ENCODE data around the gene KCNAB2.

KCNAB2 gene

DNA sequence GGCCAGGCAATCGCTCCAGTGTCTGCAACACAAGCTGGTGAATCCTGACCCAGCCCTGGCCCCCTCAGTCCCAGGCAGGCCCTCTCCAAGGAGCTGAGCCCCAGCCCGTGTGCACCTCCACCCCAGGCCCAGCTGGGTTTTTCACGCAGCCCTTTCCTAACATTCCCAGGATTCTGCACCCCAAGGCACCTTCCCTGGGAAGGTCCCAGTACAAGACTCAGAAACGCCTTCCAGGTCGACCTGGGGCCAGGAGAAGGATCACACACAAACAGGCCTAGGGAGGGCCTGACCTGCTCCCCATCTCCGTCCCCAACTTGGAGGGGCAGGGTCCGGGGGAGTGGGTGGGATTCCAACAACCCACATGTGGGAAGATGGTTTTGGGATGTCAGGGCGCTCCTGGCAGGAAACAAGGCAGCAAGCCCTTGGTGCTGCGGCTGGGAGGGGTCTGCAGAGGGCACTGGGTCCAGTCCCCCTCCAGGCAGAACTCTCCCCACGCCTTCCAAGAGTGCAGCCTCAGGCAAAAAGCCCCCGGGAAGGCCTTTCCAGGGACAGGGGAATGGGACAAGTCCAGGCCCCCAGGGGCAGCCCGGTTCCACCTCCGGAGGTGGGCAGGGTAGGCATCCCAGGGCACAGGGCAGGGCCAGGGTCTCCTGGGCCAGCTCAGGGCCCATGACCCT lies 58.3 kb downstream of the KCNAB2 start:
- H3K27me3 ChIP-seq (ENCODE audit: insufficient read depth, low read depth) = peaks cover 51% of the 10 kb centered on the region
- TF ChIP-seq, protein P1, sequence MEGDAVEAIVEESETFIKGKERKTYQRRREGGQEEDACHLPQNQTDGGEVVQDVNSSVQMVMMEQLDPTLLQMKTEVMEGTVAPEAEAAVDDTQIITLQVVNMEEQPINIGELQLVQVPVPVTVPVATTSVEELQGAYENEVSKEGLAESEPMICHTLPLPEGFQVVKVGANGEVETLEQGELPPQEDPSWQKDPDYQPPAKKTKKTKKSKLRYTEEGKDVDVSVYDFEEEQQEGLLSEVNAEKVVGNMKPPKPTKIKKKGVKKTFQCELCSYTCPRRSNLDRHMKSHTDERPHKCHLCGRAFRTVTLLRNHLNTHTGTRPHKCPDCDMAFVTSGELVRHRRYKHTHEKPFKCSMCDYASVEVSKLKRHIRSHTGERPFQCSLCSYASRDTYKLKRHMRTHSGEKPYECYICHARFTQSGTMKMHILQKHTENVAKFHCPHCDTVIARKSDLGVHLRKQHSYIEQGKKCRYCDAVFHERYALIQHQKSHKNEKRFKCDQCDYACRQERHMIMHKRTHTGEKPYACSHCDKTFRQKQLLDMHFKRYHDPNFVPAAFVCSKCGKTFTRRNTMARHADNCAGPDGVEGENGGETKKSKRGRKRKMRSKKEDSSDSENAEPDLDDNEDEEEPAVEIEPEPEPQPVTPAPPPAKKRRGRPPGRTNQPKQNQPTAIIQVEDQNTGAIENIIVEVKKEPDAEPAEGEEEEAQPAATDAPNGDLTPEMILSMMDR (conservative IDR thresholded peaks at IDR 0.05; ENCODE audit: low read depth, low read length) = no peak
- H3K79me2 ChIP-seq (ENCODE audit: insufficient read depth, low read depth) = no peaks in the 10 kb centered on the region
- H4K20me1 ChIP-seq (ENCODE audit: insufficient read depth) = no peaks in the 10 kb centered on the region
- no peak overlapping the region for H3K4me2 ChIP-seq
- H3K4me3 ChIP-seq (IDR thresholded peaks at IDR 0.05; ENCODE audit: insufficient read depth, low read depth, low read length) = no peak overlapping the region
- H3K4me1 ChIP-seq (ENCODE audit: low read depth, poor library complexity, severe bottlenecking) = peaks cover 6% of the 10 kb centered on the region
- H3K27ac ChIP-seq = no peak overlapping the region
- no peaks in the 10 kb centered on the region for H3K36me3 ChIP-seq (ENCODE audit: insufficient read depth)
- no peak overlapping the region for H2AFZ ChIP-seq (ENCODE audit: low read depth)
- H3K9ac ChIP-seq = no peak overlapping the region

DNA sequence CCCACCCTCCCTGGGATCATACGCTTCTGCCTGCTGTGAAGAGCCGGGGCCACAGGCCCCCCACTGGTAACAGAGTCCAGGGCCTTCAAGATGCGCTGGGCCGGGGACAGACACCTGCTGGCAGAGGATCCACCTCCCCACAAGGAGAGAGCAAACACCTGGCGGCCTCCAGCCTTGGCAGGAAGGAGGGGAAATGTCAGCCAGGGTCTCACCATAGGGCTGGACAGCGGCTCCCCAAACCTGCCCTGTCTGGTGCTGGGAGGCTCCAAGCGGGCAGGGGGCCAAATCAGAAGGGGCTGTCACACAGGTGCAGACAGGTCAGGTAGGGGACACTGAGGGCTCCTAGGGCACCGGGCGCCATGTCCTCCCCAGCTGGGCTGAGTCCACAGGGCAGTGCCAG lies 58.9 kb downstream of the KCNAB2 start:
- Histone ChIP-seq H4K20me1 (ENCODE audit: insufficient read depth) (no peaks in the 10 kb centered on the region), H3K27me3 (ENCODE audit: insufficient read depth, low read depth) (peaks cover 57% of the 10 kb centered on the region), H2AFZ (ENCODE audit: low read depth) (no peak overlapping the region), H3K4me3 (IDR thresholded peaks at IDR 0.05; ENCODE audit: insufficient read depth, low read depth, low read length) (no peak overlapping the region), H3K4me2 (no peak overlapping the region), H3K4me1 (ENCODE audit: low read depth, poor library complexity, severe bottlenecking) (peaks cover 6% of the 10 kb centered on the region), H3K36me3 (ENCODE audit: insufficient read depth) (no peaks in the 10 kb centered on the region), H3K9ac (no peak overlapping the region), H3K27ac (no peak overlapping the region), H3K79me2 (ENCODE audit: insufficient read depth, low read depth) (no peaks in the 10 kb centered on the region)
- TF ChIP-seq, protein P1 (conservative IDR thresholded peaks at IDR 0.05; ENCODE audit: low read depth, low read length) = no peak

DNA sequence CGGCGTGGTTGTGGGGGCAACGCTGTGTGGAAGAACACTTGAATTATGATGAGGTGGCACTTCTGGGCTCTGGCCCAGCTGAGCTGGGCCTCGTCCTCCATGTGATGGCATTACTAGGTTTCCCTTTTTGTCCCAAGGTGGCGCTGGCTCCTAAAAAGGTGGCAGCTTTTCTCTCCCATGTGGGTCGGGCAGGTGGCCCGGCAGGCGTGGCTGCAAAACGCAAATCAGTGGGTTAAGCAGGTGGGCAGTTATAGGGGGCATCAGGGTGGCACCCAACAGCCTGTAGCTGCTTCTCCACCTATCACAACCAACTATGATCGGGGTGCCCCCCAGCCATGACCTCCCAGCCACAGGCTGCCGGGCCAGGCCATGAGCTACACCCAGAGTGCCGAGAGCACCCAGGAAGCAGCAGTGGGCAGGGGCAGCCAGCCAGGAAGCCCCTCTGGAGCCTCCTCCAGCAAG lies 59.6 kb downstream of the KCNAB2 start:
- H3K4me1 ChIP-seq (ENCODE audit: low read depth, poor library complexity, severe bottlenecking) = peaks cover 6% of the 10 kb centered on the region
- no peak overlapping the region for H3K4me2 ChIP-seq
- TF ChIP-seq, protein P1 (conservative IDR thresholded peaks at IDR 0.05; ENCODE audit: low read depth, low read length) = no peak
- H3K79me2 ChIP-seq (ENCODE audit: insufficient read depth, low read depth) = no peaks in the 10 kb centered on the region
- H3K27me3 ChIP-seq (ENCODE audit: insufficient read depth, low read depth) = peaks cover 63% of the 10 kb centered on the region
- H2AFZ ChIP-seq (ENCODE audit: low read depth) = no peak overlapping the region
- H3K9ac ChIP-seq = no peak overlapping the region
- H3K4me3 ChIP-seq (IDR thresholded peaks at IDR 0.05; ENCODE audit: insufficient read depth, low read depth, low read length) = no peak overlapping the region
- no peaks in the 10 kb centered on the region for H4K20me1 ChIP-seq (ENCODE audit: insufficient read depth)
- H3K27ac ChIP-seq = no peak overlapping the region
- H3K36me3 ChIP-seq (ENCODE audit: insufficient read depth) = no peaks in the 10 kb centered on the region

DNA sequence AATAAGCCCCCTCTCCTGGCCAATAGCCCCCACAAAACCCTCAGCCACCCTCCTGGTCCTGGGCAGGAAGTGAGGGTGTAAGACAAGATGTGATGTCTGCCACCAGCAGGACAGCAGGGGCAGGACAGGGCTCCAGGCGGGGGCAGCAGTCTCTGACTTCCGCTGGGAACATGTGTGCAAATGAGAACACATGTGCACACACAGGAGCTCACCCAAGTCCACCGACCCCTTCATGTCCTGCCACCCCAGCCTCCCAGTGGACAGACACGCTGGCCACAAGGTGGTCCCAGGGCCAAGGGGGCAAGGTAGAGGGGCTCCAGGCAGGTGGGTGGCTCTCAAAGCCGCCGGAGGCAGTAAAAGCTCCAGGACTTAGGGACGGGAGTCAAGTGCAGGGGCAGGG lies 60.1 kb downstream of the KCNAB2 start:
- H3K4me3 ChIP-seq (IDR thresholded peaks at IDR 0.05; ENCODE audit: insufficient read depth, low read depth, low read length) = no peak overlapping the region
- TF ChIP-seq, protein P1 (conservative IDR thresholded peaks at IDR 0.05; ENCODE audit: low read depth, low read length) = no peak
- H3K36me3 ChIP-seq (ENCODE audit: insufficient read depth) = no peaks in the 10 kb centered on the region
- no peak overlapping the region for H2AFZ ChIP-seq (ENCODE audit: low read depth)
- no peaks in the 10 kb centered on the region for H3K79me2 ChIP-seq (ENCODE audit: insufficient read depth, low read depth)
- H3K4me2 ChIP-seq = no peak overlapping the region
- no peak overlapping the region for H3K9ac ChIP-seq
- peaks cover 65% of the 10 kb centered on the region for H3K27me3 ChIP-seq (ENCODE audit: insufficient read depth, low read depth)
- no peaks in the 10 kb centered on the region for H4K20me1 ChIP-seq (ENCODE audit: insufficient read depth)
- H3K4me1 ChIP-seq (ENCODE audit: low read depth, poor library complexity, severe bottlenecking) = peaks cover 6% of the 10 kb centered on the region
- no peak overlapping the region for H3K27ac ChIP-seq

Measured in KMS-11 (cell line).